Peyer's patch (tissue), 4 donors: ENCODE results near the gene TENT4A. TPM values are rescaled to one million over a fixed set of nuclear protein-coding genes. Genes with fewer than 3 reads are reported as not detected.

ENCODE experiments used
- DNase-seq, 3 donors: peaks; one replicate each; pipeline ENCODE4 v3.0.0-alpha.2; 2017 to 2019
- H3K27ac ChIP-seq, 4 donors: fragments of 200-600 bp; sonication (generic); one replicate each; pipeline ENCODE4 v1.5.1; 2016 to 2019
- H3K27me3 ChIP-seq, 2 donors: fragments of 200-600 bp; sonication (generic); one replicate each; pipeline ENCODE4 v1.5.1; 2019
- H3K36me3 ChIP-seq, 3 donors: fragments of 200-600 bp; sonication (generic); one replicate each; pipeline ENCODE4 v1.5.1; 2016 to 2019
- H3K4me1 ChIP-seq, 4 donors: fragments of 200-600 bp; sonication (generic); one replicate each; pipeline ENCODE4 v1.5.1; 2016 to 2019
- H3K4me3 ChIP-seq, 4 donors: fragments of 200-600 bp; sonication (generic); 1 replicate in 3 of 4; 2 replicates in 1 of 4; pipeline ENCODE4 v1.5.1; 2016 to 2019; ENCODE audit warnings: mild to moderate bottlenecking in 1 of 4
- H3K9me3 ChIP-seq, 4 donors: fragments of 200-600 bp; sonication (generic); one replicate each; pipeline ENCODE4 v1.5.1; 2016 to 2019; ENCODE audit warnings: mild to moderate bottlenecking in 1 of 4
- CTCF ChIP-seq, 6 experiments: fragments of 450-650 bp in 4 of 6; fragments of 200-600 bp in 2 of 6; sonication (generic) in 1 of 6; IDR thresholded peaks; one replicate each; pipeline ENCODE4 v1.5.1; 2017 to 2019; ENCODE audit warnings: antibody characterized with exemption in 6 of 6, mild to moderate bottlenecking in 3 of 6, moderate library complexity in 1 of 6
- POLR2A ChIP-seq, 2 donors: fragments of 450-650 bp; IDR thresholded peaks; one replicate each; pipeline ENCODE4 v1.5.1; 2017; ENCODE audit warnings: antibody characterized with exemption in 2 of 2, mild to moderate bottlenecking in 2 of 2, moderate library complexity in 2 of 2
- total RNA-seq, 4 donors: library from RNA; depleted of rRNA; stranded (reverse); fragments of >200 nt; gene quantifications; one replicate each; pipeline ENCODE4 v1.1.0, GENCODE V29; 2016

TENT4A gene
- total RNA-seq, 4 donors from 2014 or later = 28.0 to 71.8 (median 44.5) TPM

- no peaks in the 10 kb centered on the region for H3K4me1 ChIP-seq
- no peak for TF ChIP-seq CTCF (IDR thresholded peaks at IDR 0.05)
- no peak for TF ChIP-seq POLR2A (IDR thresholded peaks at IDR 0.05)
- H3K36me3 ChIP-seq = no peaks in the 10 kb centered on the region
- no peak for DNase-seq
- no peak overlapping the region for H3K4me3 ChIP-seq
- no peak overlapping the region for H3K27ac ChIP-seq
- H3K9me3 ChIP-seq = no peaks in the 10 kb centered on the region
- H3K27me3 ChIP-seq = no peaks in the 10 kb centered on the region
Measured at GRCh38 chr5:6792376-6792775, 79.1 kb downstream of the TENT4A start.

GRCh38 chr5:6792911-6793471 lies 79.8 kb downstream of the TENT4A start:
- no peaks in the 10 kb centered on the region for H3K27me3 ChIP-seq
- TF ChIP-seq POLR2A (IDR thresholded peaks at IDR 0.05) = no peak
- TF ChIP-seq CTCF (IDR thresholded peaks at IDR 0.05) = no peak

GRCh38 chr5:6801236-6801635 lies 88.0 kb downstream of the TENT4A start:
- H3K4me3 ChIP-seq = no peak overlapping the region
- no peaks in the 10 kb centered on the region for H3K4me1 ChIP-seq
- TF ChIP-seq POLR2A (IDR thresholded peaks at IDR 0.05) = no peak
- no peaks in the 10 kb centered on the region for H3K36me3 ChIP-seq
- no peak overlapping the region for H3K27ac ChIP-seq
- DNase-seq = no peak
- H3K27me3 ChIP-seq = no peaks in the 10 kb centered on the region
- H3K9me3 ChIP-seq = no peaks in the 10 kb centered on the region

More at GRCh38 chr5:6792911-6793471, 79.8 kb downstream of the TENT4A start:
- H3K27ac ChIP-seq = no peak overlapping the region
- no peak overlapping the region for H3K4me3 ChIP-seq
- no peaks in the 10 kb centered on the region for H3K9me3 ChIP-seq
- DNase-seq = no peak
- no peaks in the 10 kb centered on the region for H3K36me3 ChIP-seq
- no peaks in the 10 kb centered on the region for H3K4me1 ChIP-seq

- TF ChIP-seq CTCF (IDR thresholded peaks at IDR 0.05) = no peak
- TF ChIP-seq POLR2A (IDR thresholded peaks at IDR 0.05) = no peak
- Histone ChIP-seq H3K27me3 (no peaks in the 10 kb centered on the region), H3K4me1 (no peaks in the 10 kb centered on the region), H3K4me3 (no peak overlapping the region), H3K9me3 (no peaks in the 10 kb centered on the region), H3K27ac (no peak overlapping the region), H3K36me3 (no peaks in the 10 kb centered on the region)
- no peak for DNase-seq
Measured at GRCh38 chr5:6803981-6804550, 90.8 kb downstream of the TENT4A start.

GRCh38 chr5:6804766-6805501 lies 91.7 kb downstream of the TENT4A start:
- Histone ChIP-seq H3K27ac (no peak overlapping the region), H3K4me3 (no peak overlapping the region), H3K36me3 (no peaks in the 10 kb centered on the region), H3K4me1 (no peaks in the 10 kb centered on the region), H3K27me3 (no peaks in the 10 kb centered on the region), H3K9me3 (no peaks in the 10 kb centered on the region)
- DNase-seq = no peak
- TF ChIP-seq POLR2A (IDR thresholded peaks at IDR 0.05) (no peak), CTCF (IDR thresholded peaks at IDR 0.05) (no peak)

GRCh38 chr5:6805841-6806240 lies 92.6 kb downstream of the TENT4A start:
- Histone ChIP-seq H3K9me3 (no peaks in the 10 kb centered on the region), H3K4me3 (no peak overlapping the region), H3K4me1 (no peaks in the 10 kb centered on the region), H3K27ac (no peak overlapping the region), H3K36me3 (no peaks in the 10 kb centered on the region), H3K27me3 (no peaks in the 10 kb centered on the region)
- TF ChIP-seq CTCF (IDR thresholded peaks at IDR 0.05) (no peak), POLR2A (IDR thresholded peaks at IDR 0.05) (no peak)
- DNase-seq = no peak
